Measurements from ENCODE around the gene DMD.
"Not testable (repeated sequence)": the region's sequence is repeated elsewhere in the genome, so short reads cannot be mapped to it uniquely, and the experiment has no call there.

Gene DMD

DNA sequence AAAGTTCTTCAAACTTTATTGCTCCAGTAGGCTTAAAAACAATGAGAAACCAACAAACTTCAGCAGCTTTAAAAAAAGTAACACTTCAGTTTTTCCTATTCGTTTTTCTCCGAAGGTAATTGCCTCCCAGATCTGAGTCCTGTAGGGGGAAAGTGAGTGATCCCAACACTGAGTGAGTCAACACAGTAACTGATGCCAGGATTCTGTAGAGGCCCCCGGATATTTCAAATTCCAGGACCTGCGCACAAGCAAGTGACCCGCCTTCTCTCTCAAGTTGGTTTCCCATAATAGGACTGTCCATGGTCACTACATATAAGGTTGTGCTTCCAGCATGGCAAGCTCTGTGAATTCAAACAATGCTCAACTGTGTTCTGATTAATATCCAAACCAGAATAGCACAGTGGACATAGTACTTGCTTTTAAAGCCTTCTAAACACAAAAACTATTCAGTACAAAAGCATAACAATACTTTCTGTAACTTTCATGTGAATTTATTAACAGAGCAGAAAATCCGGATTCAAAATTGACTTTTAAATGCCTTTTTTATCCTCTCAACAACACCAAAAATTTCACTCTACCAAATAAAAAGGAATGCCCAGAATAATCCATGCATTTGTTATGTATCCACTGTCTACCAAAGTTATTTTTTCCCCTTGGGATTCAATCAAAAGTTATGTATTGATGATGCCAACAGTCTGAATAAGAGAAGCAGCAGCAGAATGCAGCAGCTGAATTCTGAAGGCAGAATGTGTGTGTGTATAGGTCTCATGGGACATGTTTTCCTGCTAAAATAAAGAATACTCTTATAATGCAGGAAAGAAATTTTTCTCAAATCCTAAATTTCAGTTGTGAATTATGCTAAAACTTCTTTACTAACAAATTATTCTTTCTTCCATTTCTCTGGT is at the start of gene DMD:
DMD (minus strand) TSS at position 194 of the 905 bp plus-strand sequence. CDS start 237 bp downstream, outside the sequence.
- no peak for DNase-seq

DNA sequence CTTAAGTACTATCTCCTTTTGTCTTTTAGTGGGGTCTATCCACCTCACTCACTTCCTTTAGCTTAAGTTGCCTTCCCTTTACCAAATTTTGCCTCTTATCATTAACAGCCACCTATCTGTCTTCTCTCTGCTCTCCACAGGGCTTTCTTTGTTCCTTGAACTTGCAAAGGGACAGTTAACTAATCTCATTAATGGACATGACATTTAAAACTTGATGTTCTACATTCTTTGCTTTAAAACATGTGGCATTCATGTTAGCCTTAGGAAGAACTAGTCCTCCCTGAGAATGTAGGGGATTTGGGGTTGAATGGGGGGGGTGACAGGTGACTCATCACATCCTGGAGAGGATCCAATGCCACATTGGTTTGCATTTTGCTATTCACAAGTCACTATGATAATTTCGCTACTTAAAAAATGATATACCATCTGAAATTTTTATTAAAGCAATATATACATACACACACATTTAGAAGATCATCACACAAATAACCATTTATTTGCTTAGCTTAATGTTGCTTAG is 41.0 kb upstream of the DMD start:
- no peak for DNase-seq

DNA sequence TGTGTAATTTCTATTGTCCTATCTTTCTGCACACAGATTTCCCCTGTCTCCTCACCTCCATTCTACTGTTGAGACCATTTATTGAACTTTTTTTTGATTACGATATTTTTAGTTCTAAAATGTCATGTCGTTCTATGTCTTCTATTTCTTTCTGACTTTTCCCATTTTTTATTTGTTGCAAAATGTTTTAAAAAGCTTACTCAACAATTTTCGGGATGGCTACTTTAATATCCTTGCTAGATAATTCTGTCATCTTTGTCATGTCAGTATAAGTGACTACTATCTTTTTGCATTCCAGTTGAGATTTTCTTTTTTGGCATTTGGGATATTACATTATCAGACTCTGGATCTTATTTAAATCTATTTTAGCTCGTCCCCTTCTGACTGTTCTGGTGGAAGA is 7.5 kb upstream of the DMD start:
- no peak for DNase-seq

DNA sequence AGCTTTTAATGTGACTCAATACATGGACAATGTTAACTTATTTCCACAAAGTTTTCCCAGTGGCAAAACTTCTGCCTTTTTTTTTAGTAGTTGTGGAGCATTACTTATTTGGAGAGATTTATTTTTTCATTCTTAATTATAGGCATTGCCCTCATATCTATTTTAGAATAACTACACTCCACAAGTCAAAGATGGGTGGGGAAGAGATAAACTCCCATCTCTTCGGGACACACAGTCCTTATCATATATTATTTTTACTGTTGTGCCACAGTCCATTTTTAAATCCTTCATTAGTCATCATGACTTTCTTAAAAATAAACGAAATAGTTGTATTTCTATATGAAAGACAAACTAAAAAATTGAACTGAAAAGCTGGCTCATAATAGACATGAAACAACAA is 1.2 kb downstream of the DMD start:
- DNase-seq, result no peak

DNA sequence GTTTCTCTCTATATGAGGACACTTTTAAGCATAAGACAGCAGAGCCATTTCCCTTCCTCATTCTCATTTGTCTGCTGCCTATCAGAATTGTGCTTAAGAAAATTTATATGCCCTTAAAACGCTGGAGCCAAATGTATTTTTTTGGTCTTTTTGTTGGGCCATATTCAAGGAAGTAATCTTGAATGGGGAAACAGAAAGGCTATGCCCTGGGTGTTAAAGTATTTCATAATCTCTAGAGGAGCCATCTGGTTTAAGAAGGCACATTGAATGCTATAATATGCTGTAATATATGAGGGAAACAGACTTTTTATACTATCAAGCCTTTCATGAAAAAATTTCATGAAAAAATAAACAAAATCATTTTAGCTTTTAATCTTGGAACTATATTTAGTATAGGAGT is 4.3 kb downstream of the DMD start:
- DNase-seq, result no peak

DNA sequence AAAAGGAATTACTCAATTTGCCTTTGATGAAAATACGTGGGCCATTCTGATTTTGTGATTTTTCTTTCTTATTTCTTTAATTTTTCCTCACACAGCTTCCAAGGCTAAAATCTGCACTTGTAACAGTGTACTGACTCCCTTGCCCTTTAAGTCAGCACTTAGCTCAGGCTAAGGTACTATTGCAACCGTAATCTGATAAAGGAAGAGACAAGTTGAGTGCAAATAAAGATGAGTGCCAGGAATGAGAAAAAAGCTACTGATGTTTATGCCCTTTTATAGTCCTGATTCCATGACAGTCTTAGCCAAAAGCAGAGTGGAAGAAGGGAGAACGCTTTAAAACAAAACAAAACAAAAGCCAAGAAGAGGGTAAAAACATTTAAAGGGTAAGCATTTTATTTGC is 6.0 kb downstream of the DMD start:
- no peak for DNase-seq

DNA sequence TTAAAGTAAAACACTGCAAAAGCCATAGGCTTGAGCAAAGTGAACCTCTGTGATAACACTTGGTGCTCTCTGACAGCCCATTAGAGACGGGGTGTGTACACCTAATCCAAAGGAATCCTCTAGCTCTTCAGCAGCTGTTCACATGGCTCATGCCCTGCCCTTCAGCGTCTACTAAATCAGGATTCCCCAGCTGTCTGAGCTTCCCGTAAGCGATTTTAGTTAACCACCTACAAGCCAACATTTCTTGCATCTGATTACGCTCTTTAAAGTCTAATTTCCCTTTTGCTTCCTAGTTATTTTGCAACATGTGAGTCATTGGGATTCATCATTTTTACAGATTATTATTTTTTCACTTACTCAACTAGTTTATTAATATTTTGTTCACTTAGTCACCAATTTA is 6.5 kb downstream of the DMD start:
- no peak for DNase-seq

DNA sequence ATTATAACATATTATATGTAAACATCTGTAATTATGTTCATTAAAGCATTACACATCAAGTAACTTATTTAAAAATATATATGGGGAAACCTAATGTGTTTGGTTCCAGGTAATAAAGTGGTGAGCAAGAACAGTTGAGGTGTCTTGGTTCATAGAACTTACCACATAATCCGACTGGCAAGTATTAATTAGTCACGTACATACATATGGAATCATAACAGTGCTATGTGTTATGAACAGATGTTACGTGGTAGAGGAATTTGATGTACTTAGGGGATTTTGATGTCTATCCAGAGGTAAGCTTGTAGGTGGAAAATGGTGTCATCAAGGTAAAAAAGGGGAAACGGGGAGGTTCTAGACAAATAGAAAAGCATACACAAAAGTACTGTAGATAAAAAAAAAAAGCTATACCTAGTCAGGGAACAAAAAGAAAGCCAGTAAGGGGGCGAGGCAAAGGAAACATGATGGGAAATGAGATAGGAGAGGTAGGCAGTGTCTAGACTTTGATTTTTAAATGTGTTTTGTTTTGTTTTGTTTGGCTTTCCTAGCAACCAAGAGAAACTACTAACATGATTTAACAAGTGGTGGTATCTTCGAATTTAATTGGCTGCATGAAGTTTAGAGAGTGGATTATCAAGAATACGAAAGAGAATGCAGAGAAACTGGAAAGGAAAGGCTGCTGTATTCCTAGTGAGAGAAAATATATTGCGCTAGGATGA is 12.6 kb downstream of the DMD start:
- no peak for DNase-seq

DNA sequence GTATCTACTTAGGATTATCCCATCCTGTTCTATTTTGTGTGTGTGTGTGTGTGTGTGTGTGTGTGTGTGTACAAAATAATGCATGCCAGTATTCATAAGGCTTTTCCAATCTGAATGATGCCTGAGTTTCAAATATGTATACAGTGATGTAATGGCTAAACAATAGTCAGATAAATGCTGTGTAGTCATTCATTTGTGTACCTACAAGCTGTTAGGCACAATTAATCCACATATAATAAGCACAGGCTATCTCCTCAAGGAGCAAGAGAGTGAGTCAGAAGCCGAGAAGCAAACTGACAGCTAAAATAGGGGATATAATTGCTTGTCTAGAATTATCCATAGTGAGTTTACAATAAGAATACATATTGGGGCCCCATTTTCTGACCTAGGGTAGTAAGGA is 15.7 kb downstream of the DMD start:
- no peak for DNase-seq

DNA sequence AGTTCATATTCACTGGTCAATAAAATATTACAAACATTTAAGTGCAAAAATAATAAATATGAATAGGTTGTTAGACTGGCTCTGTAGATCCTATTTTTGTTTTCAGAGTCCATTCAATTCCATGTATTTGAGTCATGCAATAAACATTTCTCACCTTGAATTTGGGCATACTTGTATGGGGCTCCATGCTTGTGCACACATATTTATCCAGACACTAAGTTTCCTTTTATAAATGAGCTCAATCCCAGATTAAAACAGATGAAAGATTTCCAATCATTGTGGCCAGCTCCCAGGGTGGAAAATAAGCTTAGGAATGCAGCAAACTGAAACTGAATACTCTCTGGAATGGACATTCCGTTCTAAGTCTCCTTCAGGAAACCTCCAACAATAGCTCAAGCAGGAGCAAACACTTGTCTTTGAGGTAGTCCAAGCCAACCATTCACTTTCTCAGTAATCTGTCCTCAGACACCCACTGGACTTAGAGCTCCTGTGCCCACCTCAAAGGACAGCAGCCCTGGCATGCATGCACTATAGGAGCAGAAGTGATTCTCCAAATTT is 16.4 kb downstream of the DMD start:
- DNase-seq, result no peak

DNA sequence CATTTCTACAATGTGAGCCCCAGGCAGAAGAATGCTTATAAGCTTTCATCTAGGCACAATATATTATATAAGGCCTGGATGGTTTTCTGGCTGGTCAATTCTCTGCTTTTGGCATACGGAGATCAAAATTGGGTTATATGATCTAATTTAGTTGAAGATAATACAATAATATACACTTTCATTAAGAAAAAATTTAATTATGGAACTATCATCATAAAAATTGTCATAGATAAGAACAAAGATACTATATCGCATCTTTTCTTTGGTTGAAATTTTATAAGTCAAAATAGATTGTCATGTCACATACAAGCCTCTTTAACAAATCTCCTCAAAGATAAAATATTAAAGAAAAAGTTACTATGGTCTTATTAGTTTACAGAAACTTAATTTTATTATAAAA is 17.1 kb downstream of the DMD start:
- DNase-seq, result no peak

DNA sequence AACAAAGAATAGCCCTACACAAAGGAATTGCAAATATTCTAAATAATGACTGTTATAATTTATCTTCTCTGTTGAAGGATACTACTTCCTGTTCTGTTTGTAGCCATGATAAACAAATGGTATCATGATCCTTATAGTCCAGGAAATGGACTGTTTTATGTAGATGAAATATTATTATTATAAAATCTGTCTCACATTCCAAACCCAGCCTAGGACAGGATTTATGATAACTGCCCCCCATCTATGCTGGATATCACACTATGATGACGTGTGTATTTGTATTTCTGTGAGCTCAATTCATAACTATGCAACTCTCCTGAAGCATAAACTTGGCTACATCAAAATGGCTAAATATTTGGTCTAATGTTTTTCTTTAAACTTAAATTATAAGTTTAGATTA is 21.3 kb downstream of the DMD start:
- DNase-seq, result no peak

DNA sequence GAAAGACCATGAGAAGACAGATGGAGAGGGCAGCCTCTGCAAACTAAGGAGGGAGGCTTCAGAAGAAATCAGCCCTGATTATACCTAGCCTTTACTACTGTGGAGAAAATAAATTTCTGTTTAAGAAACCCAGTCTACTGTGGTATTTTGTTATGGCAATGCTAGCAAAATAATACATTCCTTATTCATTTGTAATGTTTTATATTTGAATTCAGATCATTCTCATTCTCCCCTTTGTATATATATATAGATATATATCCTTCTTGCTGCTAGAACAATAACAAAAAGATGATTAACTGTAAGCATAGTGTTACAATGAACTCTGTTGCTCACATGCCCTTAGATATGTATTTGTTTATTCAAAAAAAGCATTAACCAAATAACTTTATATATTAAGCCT is 22.5 kb downstream of the DMD start:
- no peak for DNase-seq

DNA sequence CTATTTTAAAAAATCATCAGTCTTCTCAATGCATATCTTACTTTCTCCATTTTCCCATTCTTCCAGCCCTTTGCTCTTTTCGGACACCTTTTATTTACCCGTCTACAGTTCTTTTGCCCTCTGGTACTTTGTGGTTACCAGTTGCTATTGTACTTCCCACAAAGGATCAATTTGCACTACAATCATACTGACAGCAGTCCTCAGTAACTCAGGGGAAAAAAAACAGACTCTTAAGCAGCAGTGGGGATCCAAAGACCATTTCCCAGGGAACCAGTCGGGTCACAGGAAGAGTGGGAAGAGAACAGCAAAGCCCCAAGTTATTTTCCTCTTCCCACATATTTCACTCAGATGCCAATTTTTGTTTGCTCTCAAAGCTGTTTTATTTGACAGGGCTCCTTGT is 23.1 kb downstream of the DMD start:
- no peak for DNase-seq

DNA sequence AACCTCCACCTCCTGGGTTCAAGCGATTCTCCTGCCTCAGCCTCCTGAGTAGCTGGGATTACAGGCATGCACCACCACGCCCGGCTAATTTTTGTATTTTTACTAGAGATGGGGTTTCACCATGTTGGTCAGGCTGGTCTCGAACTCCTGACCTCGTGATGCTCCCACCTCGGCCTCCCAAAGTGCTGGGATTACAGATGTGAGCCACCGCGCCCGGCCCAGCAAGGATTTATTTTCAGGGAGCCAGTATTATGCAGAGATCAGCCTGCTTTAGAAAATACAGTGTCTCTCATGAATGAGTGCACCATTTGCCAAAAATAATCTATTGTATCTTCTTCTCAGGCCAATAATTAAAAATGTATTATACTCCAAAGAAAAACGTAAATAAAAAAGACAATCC is 26.5 kb downstream of the DMD start:
- DNase-seq, result not testable (repeated sequence)

DNA sequence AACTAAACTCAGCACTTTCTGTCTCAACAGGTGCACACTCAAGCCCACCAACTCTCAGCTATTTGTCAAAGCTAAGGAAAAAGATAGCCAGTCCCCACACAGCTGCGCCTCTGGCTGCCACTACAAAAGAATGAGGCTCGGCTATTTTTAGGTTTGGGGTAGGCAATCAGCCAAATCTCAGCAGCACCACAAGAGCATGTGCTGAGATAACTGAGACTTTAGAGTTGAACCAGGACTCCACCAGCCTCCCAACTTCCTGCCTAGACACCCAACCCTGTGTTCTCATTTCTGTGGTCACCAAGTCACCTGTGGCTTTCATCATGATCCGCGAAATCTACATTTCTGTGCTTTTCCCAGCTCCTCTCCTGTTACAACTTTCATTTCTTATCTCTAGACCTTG is 28.0 kb downstream of the DMD start:
- DNase-seq, result no peak

DNA sequence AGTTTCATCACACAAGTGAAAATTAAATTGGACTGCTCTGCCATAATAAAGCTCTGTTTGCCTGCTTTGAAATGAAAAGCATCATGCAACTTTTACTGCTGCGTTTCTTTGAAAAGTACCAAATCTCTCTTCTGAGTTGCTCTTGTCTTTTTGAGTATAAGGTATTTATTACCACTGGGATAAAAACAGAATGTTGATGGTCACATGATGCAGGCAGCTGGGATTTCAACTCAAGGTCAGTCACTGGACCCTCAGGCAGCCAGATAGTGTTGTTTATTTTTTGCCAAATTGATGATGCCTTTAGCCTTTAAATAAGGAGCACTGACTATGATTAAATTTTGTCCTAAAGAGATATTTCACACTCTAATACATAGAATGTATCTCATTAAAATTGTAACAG is 32.7 kb downstream of the DMD start:
- no peak for DNase-seq

DNA sequence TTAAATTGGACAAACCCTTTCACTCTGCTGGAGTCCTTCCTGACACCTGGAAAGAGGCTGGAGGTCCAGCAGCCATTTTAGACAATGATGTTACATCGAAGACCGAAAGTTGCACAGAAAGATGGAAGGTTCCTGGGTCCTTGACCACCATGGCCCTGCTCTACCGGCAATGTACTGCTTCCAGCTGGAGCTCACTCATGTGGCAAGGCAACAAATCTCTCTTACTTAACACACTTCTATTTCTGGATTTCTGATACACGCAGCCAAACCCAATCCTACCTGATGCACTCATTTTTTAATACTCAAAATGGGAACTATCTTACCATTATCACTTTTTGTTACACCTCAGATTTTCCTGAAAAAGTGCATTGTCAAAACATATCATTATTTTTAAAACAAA is 33.1 kb downstream of the DMD start:
- DNase-seq, result no peak

DNA sequence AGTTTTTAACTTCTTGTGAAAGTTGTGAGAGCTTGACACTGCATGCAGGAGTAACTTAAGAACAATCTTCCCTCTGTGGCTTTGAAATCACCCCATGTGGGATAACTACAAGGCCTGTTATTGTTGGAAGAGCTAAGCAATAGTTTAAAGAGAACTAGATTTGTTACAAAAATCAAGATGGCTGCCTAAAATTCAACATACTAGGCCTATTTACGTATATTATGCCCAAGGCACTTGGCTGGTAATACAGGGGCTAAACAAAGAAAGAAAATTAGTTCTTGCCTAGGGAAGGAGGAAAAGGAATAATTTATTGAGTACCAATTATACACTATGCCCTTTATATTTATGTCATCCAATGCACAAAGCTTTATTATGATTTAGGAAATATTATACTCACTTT is 36.1 kb downstream of the DMD start:
- DNase-seq, result no peak

DNA sequence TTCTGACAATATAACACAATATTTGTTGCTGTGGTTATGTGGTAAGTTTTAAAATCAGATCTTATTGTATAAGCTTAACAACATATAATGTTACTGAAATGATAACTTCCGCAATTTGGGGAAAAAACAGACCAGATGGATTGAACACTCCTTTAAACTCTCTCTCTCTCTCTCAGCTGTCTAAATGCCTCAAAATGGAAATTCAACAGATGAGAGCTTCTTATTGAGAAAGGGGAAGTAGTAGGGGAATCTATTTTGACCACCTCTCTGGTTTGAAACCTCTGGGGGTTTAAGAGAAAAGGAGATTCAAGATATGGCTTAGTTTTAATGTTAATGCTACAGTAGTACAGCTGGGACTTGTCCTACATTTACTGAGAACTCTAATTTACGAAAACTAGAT is 40.3 kb downstream of the DMD start:
- DNase-seq, result no peak

DNA sequence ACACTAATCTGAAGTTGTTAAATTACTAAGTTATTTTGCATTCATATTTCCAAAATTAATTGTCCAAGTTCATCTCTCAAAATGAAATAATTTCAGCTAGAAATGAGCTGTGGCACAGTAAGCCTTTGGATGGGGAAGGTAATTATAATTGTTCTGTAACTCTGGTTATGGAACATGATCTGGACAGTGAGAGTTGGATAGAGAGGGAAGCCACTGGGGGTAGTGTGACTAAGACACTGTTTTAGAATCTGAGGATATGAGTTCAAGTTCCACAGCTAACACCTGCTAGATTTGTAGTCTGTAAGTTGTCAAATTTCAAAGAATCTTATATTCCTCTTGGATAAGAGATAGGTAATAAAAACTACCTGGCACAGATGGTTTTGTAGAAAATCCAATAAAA is 49.5 kb downstream of the DMD start:
- DNase-seq, result no peak

DNA sequence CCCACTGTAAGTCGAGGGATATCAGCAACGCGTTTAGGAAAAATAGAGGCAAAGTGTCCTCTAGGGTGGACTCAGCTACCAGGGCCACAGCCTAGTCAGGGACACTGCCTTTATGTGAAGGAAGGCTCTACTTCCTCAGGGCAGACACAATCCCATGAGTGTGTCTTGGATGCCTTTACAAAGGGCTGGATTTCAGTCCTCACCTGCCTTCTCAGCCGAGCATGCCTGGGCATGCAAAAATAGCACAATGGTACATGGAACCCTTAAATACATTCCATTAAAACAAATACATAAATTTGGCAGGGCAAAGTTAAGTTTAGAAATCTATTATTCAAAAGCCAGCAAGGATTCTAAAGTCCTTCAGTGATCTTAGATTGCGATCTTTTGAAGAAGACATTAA is 51.1 kb downstream of the DMD start:
- DNase-seq, result no peak

DNA sequence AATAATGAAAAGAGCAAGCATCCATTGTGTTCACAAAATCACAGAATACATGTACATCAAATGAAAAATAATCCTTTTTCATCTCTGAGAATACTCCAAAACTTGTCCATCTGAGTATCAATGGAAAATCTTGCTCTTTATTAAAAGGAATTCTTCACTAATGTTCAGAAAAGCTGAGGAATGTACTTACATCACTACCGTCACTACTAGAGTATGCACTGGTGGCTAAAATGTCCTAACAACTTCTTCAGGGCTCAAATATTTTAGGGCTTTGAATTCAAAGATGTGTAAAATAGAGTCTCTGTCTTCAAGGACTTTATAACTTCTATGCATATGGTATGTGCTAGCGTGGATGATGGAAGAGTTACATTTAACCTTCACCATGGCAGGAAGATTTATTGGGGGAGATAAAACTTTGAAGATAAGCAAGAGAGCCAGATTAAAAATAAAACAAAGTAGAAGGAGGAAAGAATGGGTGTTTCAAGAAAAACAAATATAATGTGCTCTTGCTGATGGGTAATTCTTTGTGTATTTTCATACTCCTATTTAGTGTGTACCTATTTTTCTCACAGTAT is 55.1 kb downstream of the DMD start:
- no peak for DNase-seq

DNA sequence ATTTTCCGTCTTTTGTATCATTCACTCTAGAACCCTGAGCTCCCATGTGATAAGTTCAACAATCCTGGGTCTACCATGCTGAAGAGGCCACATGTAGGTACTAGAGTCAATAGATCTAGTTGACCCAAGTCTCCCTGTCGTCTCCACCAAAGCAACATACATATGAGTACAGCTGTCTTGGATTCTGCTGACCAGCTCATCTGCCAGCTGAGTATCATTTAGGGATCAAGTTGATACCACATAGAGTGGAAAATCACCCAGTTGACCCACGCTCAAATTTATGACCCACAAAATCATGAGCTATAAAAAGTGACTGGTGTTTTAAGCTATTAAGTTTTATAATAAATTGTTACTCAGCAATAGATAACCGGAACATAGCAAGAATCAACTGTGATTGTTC is 61.8 kb downstream of the DMD start:
- no peak for DNase-seq

All from activated CD4-positive, alpha-beta T cell treated with anti-CD3 and anti-CD28 coated beads for 4 hours (primary cell).